Stimulated activated CD4-positive, alpha-beta T cell treated with anti-CD3 and anti-CD28 coated beads, Interleukin-12 subunit alpha, Interleukin-12 subunit beta, amount 100 ng/mL, for 48 hours (primary cell): Measurements from ENCODE around the gene PDE1C.

Source experiments
- DNase-seq, 3 donors: peaks; one replicate each; pipeline ENCODE4 v3.0.0-alpha.2; 2020; ENCODE audit warnings: low read depth in 2 of 3, low spot score in 1 of 3

Gene PDE1C

DNA sequence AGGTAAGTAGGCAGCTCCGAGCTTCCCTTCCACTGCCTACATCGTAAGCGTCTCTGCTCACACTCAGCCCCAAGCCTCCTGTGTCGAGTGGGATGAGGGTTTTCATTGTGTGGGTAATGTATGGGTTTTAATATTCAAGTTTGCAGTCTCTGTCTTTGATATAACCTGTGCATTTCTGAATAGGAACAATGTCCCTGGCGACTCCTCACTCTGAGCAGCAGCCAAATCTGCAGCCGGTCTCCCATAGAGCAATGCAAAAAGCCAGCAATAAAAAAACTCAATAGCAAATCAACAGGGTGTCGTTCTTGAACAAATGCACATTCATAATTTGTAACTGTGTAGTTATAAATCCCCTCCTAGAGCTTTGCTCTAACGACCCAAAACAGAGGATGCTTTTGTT, 349.8 kb downstream of the PDE1C start:
- DNase-seq: no peak

DNA sequence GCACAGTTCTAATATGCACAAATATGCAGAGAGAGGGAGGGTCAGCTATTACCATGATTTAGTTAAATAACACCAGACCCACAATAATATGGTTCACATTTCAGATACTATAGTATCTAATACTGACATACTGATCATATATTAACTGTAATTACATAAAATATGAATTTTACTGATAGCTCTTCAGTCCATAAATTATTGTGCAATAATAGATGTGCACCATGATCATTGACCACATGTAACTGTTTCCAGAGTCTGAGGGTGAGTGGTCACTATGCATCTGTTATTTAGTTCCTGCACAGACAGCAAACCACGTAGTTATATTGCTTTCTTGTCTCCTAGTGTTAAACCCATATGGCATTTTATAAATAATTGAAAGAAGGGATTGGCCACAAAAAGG, 353.9 kb downstream of the PDE1C start:
- DNase-seq: no peak

DNA sequence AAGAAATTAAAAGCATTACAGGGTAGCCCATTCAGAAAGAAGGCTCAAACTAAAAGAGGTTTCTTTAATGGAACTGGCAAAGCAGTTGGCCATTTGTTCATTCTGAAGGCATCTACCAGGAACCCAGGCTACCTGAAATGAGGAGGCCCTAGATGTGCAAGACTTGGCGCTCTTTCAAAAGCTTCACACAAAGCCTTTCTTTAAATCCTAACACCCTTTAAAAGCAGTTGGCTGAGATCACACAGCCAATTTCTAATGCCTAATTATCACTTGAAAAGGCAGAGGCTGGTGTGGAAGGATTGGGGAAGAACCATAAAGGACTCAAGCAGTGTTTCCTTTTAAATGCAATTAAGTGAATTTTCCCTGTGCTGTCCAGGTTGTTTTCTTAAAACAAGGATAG, 360.0 kb downstream of the PDE1C start:
- DNase-seq: no peak

DNA sequence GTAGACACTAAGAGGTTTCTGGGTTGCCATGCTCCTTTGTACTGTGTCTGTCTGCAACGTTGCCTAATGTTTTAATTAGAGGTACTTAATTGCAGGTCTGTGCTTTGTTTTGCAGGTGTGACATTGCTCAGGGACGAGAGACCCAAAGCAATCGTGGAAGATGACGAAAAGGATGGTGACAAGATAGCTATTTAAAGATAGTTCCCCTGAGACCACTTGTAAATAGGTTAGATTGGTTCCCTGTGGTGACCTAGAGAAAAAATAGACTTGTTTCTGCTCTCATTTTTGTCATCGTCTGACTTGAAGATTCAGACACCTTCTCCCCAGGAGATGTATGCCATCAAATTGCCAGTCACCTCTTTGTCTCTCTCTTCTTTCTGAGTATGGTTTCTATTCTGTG, 363.1 kb downstream of the PDE1C start:
- no peak for DNase-seq

DNA sequence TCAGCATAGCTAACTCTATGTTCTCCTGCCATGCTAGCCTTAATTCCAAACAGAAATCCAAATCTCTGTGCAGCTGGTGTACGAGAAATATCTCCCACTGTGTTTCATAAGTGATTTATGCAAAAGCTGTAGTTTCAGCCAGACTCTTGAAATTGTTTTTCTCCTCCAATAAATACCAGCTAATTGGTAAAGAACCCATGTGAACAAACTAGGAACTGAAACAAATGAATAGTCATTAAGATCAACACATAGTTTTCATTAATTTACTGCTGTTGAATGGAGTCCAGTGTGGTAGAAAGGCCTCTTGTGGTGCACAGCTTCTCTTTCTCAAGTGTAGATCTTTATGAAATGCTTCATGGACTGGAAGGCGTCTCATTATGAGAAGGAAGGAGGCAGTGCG, 364.8 kb downstream of the PDE1C start:
- DNase-seq: no peak

DNA sequence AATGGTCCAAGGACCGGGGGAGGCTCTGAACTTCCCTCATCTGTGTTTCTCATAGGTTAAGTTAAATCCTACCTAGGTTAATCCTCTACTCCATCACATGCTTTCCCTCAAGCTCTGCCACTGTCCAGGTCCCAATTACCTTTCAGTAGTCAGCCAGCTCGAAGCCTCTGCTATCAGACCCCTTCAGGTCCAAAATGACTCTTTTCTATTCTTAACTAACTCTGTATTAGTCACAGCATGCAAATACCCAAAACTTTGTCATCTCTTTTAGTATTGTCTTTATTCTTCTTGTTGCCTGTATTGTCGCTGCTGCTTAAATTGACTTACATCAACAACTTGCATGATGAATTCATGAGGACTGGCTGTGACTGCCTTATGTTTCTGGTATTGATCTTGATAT, 367.9 kb downstream of the PDE1C start:
- DNase-seq: no peak
